RPMI8226 (cell line): ENCODE data around the gene STUB1.
A peak's percentile ranks its signal among the peaks of the same experiment; 100 is the strongest.

Source experiments
- DNase-seq: peaks from one replicate; pipeline ENCODE4 v3.0.0-alpha.2; 2015

Gene STUB1

DNA sequence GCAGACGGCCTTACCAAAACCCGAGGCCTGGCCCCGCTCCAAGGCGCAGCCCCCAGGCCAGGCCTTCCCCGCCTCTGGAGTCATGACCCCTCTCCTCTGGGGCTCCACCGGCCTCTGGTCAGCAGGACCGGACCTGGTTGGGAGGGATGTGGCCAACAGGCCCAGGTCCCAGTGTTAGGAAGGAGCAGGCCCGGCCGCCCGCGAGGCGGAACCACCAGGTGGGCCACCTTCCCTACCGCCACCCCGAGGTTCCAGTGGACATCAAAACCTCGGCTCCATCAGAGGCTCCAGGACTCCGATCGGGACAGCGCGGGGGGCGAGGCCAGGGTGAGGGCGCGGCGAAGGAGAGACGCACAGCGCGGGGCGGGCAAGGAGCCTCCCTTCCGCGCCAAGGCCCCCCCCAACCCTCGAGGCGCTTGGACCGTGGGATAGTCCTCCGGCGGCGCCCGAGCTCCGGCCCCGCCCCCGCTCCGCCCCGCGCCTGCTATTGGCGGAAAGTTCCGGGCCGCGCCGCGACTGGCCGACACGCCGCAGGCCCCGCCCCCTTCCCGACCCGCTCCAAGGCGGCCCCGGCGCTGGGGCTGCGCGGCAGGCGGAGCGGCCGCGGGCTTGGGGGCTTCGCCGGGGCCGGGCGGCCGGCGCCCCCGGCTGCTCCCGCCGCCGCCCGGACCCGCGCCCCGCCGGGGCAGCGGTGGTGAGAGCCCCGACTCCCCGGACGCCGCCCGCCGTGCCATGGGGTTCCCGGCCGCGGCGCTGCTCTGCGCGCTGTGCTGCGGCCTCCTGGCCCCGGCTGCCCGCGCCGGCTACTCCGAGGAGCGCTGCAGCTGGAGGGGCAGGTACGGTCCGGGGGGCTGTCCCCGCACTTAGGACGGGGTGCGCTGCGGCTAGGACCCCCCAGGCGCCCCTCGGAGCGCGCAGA lies 34.6 kb downstream of the STUB1 start, which contains the start of gene METRN:
Gene METRN, plus strand, starts transcription at position 561 of the 919 bp plus-strand sequence. Its CDS starts 172 bp downstream, at position 733.
- peak; percentile 96 for DNase-seq

DNA sequence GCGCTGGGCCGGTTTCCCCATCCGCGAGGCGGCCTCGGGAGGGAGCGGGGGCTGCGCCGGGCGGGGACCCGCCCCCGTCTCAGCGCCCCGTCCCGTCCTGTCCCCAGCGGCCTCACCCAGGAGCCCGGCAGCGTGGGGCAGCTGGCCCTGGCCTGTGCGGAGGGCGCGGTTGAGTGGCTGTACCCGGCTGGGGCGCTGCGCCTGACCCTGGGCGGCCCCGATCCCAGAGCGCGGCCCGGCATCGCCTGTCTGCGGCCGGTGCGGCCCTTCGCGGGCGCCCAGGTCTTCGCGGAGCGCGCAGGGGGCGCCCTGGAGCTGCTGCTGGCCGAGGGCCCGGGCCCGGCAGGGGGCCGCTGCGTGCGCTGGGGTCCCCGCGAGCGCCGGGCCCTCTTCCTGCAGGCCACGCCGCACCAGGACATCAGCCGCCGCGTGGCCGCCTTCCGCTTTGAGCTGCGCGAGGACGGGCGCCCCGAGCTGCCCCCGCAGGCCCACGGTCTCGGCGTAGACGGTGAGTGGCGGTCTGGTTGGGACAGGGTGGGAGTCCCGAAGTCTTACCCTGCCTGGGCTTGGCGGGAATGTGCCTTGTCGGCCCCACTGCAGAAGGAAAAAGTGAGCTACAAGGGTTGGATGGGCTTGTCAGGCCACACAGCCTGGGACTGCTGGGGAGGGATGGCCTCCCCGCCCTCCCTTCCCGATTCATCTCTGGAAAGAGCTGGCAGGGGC lies 35.4 kb downstream of the STUB1 start:
- peak; percentile 69 for DNase-seq

DNA sequence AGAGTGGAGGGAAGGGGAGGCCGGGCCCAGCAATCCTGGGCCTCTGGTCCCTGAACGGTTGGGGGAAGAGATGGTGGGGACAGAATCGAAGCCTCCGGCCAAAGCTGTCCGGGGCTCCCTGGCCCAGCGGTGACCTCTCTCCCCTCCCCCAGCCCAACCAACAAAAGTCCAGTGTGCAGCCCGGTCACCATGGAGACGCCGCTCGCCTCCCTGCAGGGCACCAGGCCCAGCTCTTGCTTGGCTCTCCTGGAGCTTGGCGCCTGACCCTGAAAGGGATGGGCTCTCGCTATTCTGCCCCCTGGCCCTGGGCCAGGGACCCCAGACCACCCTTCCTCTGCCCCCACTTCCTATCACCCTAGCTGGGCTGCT lies 36.0 kb downstream of the STUB1 start:
- DNase-seq, result no peak

DNA sequence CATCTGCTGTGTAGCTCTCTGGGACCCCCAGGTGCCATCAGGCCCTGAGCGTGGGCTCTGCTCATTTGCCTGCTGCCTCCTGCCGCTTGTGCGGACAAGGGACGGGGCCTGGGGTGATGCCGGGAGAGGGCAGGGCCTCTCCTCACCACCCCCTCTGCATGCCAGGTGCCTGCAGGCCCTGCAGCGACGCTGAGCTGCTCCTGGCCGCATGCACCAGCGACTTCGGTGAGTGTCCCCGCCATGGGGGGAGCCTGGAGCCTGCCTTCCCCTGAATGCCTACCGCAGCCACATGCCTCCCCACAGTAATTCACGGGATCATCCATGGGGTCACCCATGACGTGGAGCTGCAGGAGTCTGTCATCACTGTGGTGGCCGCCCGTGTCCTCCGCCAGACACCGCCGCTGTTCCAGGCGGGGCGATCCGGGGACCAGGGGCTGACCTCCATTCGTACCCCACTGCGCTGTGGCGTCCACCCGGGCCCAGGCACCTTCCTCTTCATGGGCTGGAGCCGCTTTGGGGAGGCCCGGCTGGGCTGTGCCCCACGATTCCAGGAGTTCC lies 36.6 kb downstream of the STUB1 start:
- DNase-seq, result no peak

DNA sequence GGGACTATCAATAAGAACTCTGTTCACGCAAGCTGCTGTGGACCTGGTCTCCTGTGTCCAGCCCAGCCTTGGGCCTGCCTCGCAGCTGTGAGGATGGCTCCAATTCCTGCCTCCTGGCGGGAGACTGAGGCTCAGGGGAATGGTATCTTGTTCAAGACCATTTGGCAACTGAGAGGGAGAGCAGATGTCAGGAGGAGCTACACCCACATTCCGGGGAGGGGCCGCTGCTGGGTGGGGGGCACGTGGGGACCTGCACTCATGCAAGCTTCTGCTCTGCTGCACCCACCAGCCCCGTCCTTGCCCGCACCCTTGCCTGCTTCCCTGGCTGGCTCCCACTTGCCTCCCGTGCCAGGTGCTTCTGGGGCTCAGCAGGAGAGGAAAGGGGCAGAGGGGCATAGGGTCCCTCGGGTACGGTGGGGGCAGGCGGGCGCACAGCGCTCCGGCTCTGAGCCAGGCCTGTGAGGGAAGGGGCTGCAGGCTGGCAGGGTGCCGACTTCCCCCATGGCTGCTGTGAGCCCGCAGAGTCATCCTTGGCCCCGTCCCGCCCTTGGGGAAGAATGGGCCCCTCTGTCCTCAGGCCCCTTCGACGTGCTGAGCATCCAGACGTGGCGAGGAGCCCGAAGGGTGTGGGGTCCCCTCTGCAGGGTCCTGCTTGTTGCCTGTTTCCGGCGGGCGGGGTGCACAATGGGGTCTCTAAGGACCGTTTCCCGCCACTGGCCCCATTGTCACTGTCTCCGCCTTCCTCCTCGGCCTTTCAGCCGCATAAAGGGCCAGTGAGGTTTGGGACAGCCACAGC lies 37.4 kb downstream of the STUB1 start:
- DNase-seq, result no peak

DNA sequence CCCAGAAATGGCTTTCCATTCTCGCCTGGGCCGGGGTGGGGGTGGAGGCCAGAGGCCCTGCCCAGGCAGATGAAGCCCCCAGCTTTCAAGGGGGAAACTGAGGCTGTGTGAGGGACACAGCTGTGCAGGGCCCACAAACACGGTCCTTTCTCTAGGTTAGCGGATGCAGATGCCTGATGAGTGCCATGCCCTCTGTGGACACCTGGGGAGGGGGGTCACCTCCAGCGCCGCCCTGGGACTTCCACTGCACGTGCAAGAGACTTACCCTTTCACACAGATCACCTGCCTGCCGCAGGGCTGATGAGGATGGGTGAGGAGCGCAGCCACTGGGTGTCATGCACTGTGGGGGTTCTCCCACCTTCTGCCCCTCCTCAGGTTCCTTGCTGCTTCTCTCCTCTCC lies 38.2 kb downstream of the STUB1 start:
- no peak for DNase-seq

DNA sequence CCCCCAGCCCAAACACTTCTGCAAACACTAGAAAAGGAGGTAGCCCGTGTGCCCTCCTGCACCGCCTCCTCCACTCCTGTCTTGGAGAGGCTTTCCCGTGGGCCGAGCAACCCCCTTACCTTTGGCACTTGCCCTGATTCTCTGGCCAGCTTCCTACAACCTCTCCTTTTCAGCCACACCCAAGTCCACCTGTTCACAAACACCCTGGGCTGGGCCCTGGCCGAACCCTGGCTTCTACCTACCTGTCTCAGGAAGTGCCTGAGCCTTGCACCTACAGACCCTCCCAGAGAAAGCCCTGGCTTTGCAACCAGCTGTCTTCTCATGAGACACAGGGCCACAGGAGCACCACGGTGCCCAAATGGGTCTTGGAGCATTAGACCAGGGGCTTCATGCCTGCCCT lies 38.7 kb downstream of the STUB1 start:
- DNase-seq, result no peak

DNA sequence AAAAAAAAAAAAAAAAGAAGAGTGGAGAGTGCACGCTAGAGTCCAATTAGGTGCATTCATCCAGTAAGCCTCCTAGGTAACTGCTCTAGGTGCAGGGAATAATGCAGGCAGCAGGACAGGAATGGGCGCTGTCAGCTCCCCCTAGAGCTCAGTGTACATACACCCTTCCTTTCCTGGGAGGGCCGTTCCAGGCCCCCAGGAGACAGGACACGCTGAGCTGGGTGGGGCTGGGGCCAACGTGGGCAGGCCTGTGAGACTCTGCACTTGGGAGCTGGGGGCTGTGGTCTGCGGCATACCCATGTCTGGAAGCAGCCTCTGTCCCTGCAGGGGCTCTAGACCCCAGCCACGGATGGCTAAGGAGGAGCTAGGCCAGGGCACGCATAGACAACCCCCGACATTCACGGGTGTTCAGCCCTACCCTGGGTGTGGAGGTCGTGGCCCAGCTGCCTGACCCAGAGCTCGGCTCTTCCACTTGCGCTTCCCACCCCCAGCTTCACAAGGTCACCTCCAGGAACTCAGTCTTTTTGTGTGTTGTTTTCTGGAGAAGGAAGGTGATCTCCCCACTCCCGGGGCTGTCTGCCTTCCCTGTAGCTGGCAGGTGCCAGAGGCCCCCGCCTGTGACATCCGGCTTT lies 39.7 kb downstream of the STUB1 start:
- DNase-seq, result peak; percentile 60

DNA sequence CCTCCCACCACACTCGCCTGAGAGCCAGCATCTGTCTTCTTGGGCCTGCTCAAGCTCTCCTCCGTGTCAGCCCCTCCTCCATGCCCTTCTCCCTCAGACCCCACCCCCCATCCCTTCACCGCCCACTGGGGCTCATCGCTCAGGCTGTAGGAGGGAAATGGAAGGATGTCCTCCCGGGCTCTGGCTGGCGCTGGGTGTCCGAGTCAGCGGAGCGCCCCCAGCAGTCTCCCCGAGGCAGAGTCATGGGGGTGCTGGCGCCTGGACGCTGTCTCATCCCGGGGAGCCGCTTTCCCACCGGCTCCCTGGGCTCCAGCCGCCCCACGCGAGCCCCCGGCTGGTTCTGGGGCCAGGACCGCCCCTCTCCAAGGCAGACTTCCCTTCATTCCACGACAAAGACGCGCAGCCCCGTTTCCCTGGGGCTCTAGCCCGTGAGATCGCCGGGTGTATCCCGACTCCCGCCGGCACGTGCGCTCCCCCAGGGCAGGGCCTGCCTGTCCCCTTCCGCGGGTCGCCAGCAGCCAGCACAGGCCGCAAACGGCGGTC lies 40.3 kb downstream of the STUB1 start:
- DNase-seq, result peak; percentile 89

DNA sequence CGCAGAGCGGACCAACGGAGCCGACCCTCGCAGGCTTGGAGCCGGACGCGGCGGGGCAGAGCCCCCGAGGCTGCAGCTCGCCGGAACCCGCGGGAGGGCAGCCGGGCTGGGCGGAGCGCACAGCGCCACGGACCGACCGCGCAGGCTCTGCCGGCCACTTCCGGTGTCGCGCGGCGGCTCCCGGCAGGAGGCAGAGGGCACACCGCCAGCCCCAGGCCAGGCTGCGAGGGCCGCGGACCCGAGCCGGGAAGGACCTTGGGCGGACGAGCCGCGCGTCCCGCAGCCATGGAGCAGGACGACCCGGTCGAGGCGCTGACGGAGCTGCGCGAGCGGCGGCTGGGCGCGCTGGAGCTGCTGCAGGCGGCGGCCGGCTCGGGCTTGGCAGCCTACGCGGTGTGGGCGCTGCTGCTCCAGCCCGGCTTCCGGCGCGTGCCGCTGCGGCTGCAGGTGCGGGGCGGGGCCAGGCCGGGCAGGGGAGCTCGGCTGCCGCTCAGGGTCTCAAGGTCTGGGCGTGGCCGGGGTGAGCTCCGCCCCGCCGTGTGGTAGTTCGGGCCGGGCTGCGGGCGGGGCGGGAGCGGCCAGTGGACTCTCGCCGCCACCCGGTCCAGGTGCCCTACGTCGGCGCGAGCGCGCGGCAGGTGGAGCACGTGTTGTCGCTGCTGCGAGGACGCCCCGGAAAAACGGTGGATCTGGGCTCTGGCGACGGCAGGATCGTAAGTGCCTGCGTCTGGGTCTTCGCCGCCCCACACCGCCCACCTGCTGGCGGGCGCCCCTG lies 41.0 kb downstream of the STUB1 start, which contains the start of gene ANTKMT:
Gene ANTKMT, plus strand, starts transcription at position 157 of the 775 bp plus-strand sequence. Its CDS starts 129 bp downstream, at position 286.
- DNase-seq, result peak; percentile 99

DNA sequence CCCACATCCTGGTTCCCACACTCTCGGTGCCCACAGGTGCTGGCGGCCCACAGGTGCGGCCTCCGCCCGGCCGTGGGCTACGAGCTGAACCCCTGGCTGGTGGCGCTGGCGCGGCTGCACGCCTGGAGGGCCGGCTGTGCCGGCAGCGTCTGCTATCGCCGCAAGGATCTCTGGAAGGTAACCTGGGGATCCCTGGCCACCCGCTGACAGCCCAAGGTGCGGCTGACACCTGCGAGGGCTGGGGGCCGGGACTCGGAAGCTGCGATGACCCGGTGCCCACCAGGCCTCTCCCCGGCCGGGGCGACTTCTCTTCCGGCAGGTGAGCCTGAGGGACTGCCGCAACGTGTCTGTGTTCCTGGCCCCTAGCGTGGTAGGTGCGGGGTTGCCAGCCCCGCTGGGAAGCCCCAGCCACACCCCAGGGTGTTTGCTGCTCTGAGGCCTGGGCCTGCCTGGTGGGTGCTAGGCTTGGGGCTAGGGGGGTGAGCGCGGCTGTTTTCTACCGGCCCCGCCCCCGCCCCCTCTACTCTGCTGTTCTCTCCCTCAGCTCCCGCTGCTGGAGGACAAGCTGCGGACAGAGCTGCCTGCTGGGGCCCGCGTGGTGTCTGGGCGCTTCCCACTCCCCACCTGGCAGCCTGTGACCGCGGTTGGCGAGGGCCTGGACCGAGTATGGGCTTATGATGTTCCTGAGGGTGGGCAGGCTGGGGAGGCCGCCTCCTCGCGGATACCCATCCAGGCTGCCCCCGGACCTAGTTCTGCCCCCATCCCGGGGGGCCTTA lies 41.7 kb downstream of the STUB1 start:
- no peak for DNase-seq

DNA sequence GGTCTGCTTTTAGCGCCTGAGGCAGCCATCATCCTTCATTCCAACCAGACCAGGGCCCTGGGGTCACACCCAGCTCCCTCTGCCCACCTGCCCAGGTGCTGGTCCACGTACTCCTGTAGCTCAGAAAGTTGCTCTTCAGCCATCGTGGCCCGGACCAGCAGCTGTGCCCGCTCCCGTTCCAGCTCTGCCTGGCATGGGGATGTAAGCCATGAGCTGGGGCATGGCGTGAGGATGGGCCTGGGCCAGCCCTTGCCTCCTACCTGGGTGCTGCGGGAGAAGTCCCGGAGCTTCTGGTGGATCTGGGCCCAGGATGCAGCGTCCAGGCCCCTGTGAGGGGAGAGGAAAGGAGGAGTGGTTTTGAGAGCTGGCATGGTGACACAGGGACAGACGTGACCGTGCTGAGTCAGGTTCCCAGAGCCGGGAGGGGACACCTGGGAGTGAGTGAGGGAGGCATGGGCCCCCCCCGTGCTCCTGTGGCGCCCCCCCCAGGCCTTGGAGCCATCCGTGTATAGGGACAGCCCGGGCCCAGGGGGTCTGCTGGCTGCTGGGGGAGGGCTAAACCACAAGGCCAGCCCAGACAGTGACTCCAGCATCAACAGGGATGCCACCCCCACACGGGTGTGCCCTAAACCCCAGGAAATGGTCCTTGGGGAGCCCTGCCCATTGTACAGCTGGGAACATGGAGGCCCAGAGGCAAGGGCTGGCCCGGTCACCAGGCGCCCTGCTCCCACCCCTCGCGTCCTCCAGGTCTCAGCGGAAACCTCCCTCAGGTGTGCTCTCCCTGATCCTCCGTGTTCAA lies 42.8 kb downstream of the STUB1 start:
- no peak for DNase-seq

DNA sequence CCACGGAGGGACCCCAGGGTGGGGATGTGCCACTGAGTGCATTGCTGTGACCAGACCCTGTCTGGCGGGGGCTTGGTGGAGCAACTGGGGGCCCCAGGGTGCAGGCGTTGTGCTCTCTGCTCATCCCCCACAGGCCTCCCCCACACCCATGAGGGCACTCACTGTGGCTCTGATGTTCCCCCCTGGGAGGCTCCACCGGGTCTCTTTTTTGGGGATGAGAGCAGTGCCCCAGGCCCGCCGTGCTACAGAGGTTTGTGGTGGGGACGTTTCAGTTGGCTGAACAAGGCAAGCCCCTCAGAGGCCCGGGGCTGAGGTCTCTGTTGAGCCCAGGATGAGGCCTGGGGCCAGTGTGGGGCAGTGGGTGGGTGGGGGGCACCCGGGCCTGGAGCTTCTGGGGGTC lies 43.5 kb downstream of the STUB1 start:
- no peak for DNase-seq

DNA sequence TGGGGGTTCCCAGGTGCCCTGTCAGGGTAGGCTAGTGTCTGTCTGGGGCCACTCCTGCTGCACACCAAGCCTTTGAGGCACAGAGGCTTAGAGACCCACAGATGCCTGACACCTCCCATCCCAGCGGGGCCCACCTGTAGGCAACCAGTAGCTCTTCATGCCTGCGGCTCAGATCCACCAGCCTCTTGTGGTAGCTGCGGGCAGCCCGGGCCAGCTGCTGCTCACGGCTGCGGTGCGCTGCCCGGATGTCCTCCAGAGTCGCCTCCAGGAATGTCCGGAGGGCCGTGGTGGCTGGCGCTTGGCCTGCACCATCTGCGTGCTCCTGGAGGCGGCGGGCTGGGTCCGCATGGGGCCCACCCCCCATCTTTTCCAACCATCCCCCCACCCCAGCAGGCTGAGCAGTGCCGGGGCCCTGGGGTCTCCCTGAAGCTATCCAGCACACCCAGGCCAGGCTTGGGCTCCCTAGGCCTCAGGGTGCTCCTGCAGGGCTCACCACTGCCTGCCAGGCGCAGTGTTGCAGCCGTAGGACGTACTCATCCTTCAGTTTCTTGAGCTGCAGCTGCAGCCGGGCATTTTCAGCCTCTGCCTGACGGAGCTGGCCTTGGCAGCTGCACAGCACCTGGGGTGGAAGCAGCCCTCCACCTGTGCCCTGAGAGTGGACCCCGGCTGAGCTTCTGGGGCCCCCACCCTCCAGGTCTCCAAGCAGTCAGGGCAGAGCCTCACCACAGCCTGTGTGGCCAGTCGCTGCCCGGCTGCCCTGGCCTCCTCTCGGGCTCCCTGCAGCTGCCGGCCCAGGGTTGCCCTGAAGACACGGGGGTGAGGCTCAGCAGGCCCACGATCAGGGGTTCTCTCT lies 44.2 kb downstream of the STUB1 start:
- DNase-seq, result no peak

DNA sequence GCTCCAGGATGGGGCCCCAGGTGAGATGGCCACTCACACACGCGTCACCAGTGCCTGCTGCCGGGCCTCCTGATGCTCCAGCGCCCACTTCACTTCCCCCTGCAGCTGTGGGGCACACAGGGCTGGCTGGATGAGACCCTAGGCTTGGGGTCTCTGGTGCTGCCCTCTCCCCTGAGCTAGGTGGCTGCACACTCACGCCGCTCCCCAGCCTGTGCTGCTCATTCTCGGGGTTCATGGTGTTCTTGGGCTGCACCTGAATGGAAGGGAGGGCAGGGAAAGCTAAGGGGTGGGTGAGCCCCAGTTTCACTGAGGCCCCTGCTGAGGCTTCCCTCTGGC lies 44.8 kb downstream of the STUB1 start:
- no peak for DNase-seq

DNA sequence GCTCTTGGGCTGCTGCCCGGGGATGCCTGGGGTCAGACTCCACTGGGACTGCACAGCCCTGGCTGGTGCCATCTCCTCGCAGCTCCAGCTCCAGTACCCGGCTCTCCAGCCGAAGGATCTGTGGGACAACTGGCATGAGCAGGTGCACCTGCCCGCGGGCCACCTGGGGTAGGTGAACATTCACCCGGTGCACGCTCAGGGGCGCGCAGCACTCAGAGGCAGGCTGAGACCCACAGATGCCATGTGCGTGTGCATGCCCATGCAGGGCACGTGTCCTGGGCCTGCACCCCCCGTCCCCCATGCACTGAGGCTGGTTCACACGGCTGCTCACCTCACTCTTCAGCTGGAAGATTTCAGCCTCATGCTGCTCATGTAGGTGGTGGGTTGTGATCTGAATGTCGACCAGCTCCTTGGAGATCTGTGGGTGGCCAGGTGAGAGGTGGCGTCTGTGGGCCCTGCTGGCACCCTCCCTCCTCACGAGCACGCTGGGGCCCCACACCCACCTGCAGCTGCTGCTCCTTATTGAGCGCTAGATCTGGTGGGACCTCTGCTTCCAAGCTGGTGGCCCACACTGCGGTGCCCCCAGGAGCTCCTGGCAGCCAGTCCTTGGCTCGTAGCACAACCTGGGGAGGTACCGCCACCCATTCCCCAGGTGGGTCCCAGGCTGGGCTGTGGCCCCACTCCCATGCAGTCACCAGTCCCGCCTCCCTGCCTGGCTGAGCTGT lies 45.4 kb downstream of the STUB1 start:
- DNase-seq, result no peak

DNA sequence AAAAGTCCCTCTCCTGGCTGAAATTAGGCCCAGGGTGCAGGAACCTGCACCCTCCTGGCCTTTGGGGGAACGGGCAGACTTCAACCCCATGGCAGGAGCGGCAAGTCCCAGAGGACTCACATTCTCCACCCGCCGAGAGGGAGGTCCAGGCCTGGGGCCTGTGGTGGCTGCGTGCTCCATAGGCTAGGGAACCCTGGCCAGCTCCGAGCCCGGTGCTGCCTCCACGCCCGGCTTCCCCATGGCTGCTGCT lies 45.9 kb downstream of the STUB1 start:
- DNase-seq, result no peak
